SJSA1 (cell line): ENCODE data around the gene LCA5. TPM values are rescaled to one million over a fixed set of nuclear protein-coding genes. Genes with fewer than 3 reads are reported as not detected.

Source experiments
- DNase-seq, 2 experiments: peaks; one replicate each; pipeline ENCODE4 v3.0.0-alpha.2; 2015 to 2020; ENCODE audit warnings: low spot score in 2 of 2, low read depth in 1 of 2
- H3K27ac ChIP-seq: fragments of 250-450 bp; sonication (Bioruptor Pico); 2 replicates; pipeline ENCODE4 v1.5.1; 2020; ENCODE audit warnings: mild to moderate bottlenecking, moderate library complexity
- H3K27me3 ChIP-seq: fragments of 250-450 bp; sonication (Bioruptor Pico); replicated peaks from 2 replicates; pipeline ENCODE4 v1.5.1; 2020; ENCODE audit warnings: mild to moderate bottlenecking, moderate library complexity
- H3K36me3 ChIP-seq: fragments of 250-450 bp; sonication (Bioruptor Pico); 2 replicates; pipeline ENCODE4 v1.5.1; 2020; ENCODE audit warnings: mild to moderate bottlenecking
- H3K4me1 ChIP-seq: fragments of 250-450 bp; sonication (Bioruptor Pico); replicated peaks from 2 replicates; pipeline ENCODE4 v1.6.1; 2021; ENCODE audit warnings: mild to moderate bottlenecking
- H3K4me3 ChIP-seq: fragments of 250-450 bp; sonication (Bioruptor Pico); 2 replicates; pipeline ENCODE4 v1.5.1; 2020; ENCODE audit warnings: mild to moderate bottlenecking
- H3K9me3 ChIP-seq: fragments of 250-450 bp; sonication (Bioruptor Pico); replicated peaks from 2 replicates; pipeline ENCODE4 v1.5.1; 2020; ENCODE audit warnings: mild to moderate bottlenecking
- total RNA-seq: library from RNA; depleted of rRNA; stranded (reverse); fragments of >200 nt; shearing (Covaris generic); gene quantifications from 2 replicates; pipeline ENCODE4 v1.2.3, GENCODE V29; 2014

LCA5 gene
- total RNA-seq, 1 experiment from 2014 or later = 10.2 TPM

GRCh38 chr6:79522609-79523008 is 14.6 kb downstream of the LCA5 start:
- Histone ChIP-seq H3K4me3 (no peak overlapping the region), H3K27me3 (no peaks in the 10 kb centered on the region), H3K4me1 (peaks cover 12% of the 10 kb centered on the region), H3K9me3 (no peaks in the 10 kb centered on the region; the same call in 1 of the 2 replicates), H3K36me3 (no peaks in the 10 kb centered on the region), H3K27ac (no peak overlapping the region)
- DNase-seq = no peak

- Histone ChIP-seq H3K36me3 (no peaks in the 10 kb centered on the region), H3K27ac (no peak overlapping the region), H3K4me3 (no peak overlapping the region), H3K4me1 (peaks cover 5% of the 10 kb centered on the region), H3K27me3 (no peaks in the 10 kb centered on the region), H3K9me3 (no peaks in the 10 kb centered on the region; the same call in 1 of the 2 replicates)
- no peak for DNase-seq
Measured at GRCh38 chr6:79520534-79520933, 16.7 kb downstream of the LCA5 start.

- no peaks in the 10 kb centered on the region for H3K36me3 ChIP-seq
Measured at GRCh38 chr6:79518842-79519241, 18.4 kb downstream of the LCA5 start.

GRCh38 chr6:79515436-79515835 is 21.8 kb downstream of the LCA5 start:
- H3K4me3 ChIP-seq = no peak overlapping the region
- H3K4me1 ChIP-seq = no peaks in the 10 kb centered on the region
- no peaks in the 10 kb centered on the region; the same call in 1 of the 2 replicates for H3K9me3 ChIP-seq
- peaks cover 3% of the 10 kb centered on the region; the same call in 1 of the 2 replicates for H3K36me3 ChIP-seq
- DNase-seq = no peak
- no peaks in the 10 kb centered on the region for H3K27me3 ChIP-seq
- H3K27ac ChIP-seq = no peak overlapping the region

More at GRCh38 chr6:79518842-79519241, 18.4 kb downstream of the LCA5 start:
- Histone ChIP-seq H3K9me3 (no peaks in the 10 kb centered on the region; the same call in 1 of the 2 replicates), H3K27me3 (no peaks in the 10 kb centered on the region), H3K4me3 (no peak overlapping the region), H3K4me1 (no peaks in the 10 kb centered on the region), H3K27ac (no peak overlapping the region)
- no peak for DNase-seq

- no peaks in the 10 kb centered on the region for H3K27me3 ChIP-seq
- no peak overlapping the region for H3K27ac ChIP-seq
- H3K4me3 ChIP-seq = no peak overlapping the region
- no peak for DNase-seq
- H3K36me3 ChIP-seq = peaks cover 3% of the 10 kb centered on the region; the same call in 1 of the 2 replicates
- H3K4me1 ChIP-seq = peaks cover 5% of the 10 kb centered on the region; the same call in 1 of the 2 replicates
- no peaks in the 10 kb centered on the region; the same call in 1 of the 2 replicates for H3K9me3 ChIP-seq
Measured at GRCh38 chr6:79513111-79513510, 24.1 kb downstream of the LCA5 start.

GRCh38 chr6:79512014-79512413 is 25.2 kb downstream of the LCA5 start:
- no peaks in the 10 kb centered on the region for H3K9me3 ChIP-seq
- peaks cover 7% of the 10 kb centered on the region; the same call in 1 of the 2 replicates for H3K4me1 ChIP-seq
- H3K27ac ChIP-seq = no peak overlapping the region
- H3K36me3 ChIP-seq = peaks cover 5% of the 10 kb centered on the region; the same call in 1 of the 2 replicates
- H3K4me3 ChIP-seq = no peak overlapping the region
- no peak for DNase-seq
- no peaks in the 10 kb centered on the region for H3K27me3 ChIP-seq

- DNase-seq = no peak
- Histone ChIP-seq H3K4me3 (no peak overlapping the region), H3K9me3 (no peaks in the 10 kb centered on the region), H3K36me3 (peaks cover 5% of the 10 kb centered on the region; the same call in 1 of the 2 replicates), H3K27ac (no peak overlapping the region), H3K4me1 (peaks cover 7% of the 10 kb centered on the region; the same call in 1 of the 2 replicates), H3K27me3 (no peaks in the 10 kb centered on the region)
Measured at GRCh38 chr6:79510707-79511106, 26.5 kb downstream of the LCA5 start.

GRCh38 chr6:79506251-79506650 is 31.0 kb downstream of the LCA5 start:
- Histone ChIP-seq H3K4me1 (peaks cover 7% of the 10 kb centered on the region; the same call in 1 of the 2 replicates), H3K27ac (no peak overlapping the region), H3K27me3 (no peaks in the 10 kb centered on the region), H3K36me3 (0 out of 2 replicates have a peak, but pooled peaks cover 3% of the 10 kb centered on the region), H3K4me3 (no peak overlapping the region), H3K9me3 (no peaks in the 10 kb centered on the region)
- DNase-seq = no peak

GRCh38 chr6:79504372-79504771 is 32.9 kb downstream of the LCA5 start:
- H3K4me3 ChIP-seq = no peak overlapping the region
- DNase-seq = no peak

GRCh38 chr6:79498842-79499241 is 38.4 kb downstream of the LCA5 start:
- Histone ChIP-seq H3K27me3 (no peaks in the 10 kb centered on the region), H3K36me3 (no peaks in the 10 kb centered on the region), H3K27ac (no peak overlapping the region), H3K4me1 (no peaks in the 10 kb centered on the region), H3K9me3 (no peaks in the 10 kb centered on the region), H3K4me3 (no peak overlapping the region)
- no peak for DNase-seq

More at GRCh38 chr6:79504372-79504771, 32.9 kb downstream of the LCA5 start:
- H3K9me3 ChIP-seq = no peaks in the 10 kb centered on the region
- H3K27ac ChIP-seq = no peak overlapping the region
- 0 out of 2 replicates have a peak, but pooled peaks cover 3% of the 10 kb centered on the region for H3K36me3 ChIP-seq
- peaks cover 7% of the 10 kb centered on the region; the same call in 1 of the 2 replicates for H3K4me1 ChIP-seq
- H3K27me3 ChIP-seq = no peaks in the 10 kb centered on the region

- Histone ChIP-seq H3K9me3 (no peaks in the 10 kb centered on the region), H3K27ac (no peak overlapping the region), H3K36me3 (no peaks in the 10 kb centered on the region), H3K4me3 (no peak overlapping the region), H3K27me3 (no peaks in the 10 kb centered on the region), H3K4me1 (no peaks in the 10 kb centered on the region)
- no peak for DNase-seq
Measured at GRCh38 chr6:79495246-79495645, 42.0 kb downstream of the LCA5 start.

- Histone ChIP-seq H3K27me3 (no peaks in the 10 kb centered on the region), H3K27ac (no peak overlapping the region), H3K9me3 (no peaks in the 10 kb centered on the region), H3K4me1 (no peaks in the 10 kb centered on the region), H3K36me3 (no peaks in the 10 kb centered on the region), H3K4me3 (no peak overlapping the region)
- no peak for DNase-seq
Measured at GRCh38 chr6:79494841-79495240, 42.4 kb downstream of the LCA5 start.

GRCh38 chr6:79470728-79471127 is 66.5 kb downstream of the LCA5 start:
- H3K4me3 ChIP-seq = no peak overlapping the region
- DNase-seq = no peak

GRCh38 chr6:79469376-79470246 is 67.6 kb downstream of the LCA5 start:
- Histone ChIP-seq H3K9me3 (no peaks in the 10 kb centered on the region), H3K36me3 (no peaks in the 10 kb centered on the region), H3K4me1 (no peaks in the 10 kb centered on the region), H3K27me3 (no peaks in the 10 kb centered on the region), H3K4me3 (no peak overlapping the region), H3K27ac (no peak overlapping the region)
- DNase-seq = no peak

More at GRCh38 chr6:79470728-79471127, 66.5 kb downstream of the LCA5 start:
- H3K4me1 ChIP-seq = no peaks in the 10 kb centered on the region
- no peaks in the 10 kb centered on the region for H3K9me3 ChIP-seq
- H3K27me3 ChIP-seq = no peaks in the 10 kb centered on the region
- H3K36me3 ChIP-seq = no peaks in the 10 kb centered on the region
- H3K27ac ChIP-seq = no peak overlapping the region
